Naive B cell (primary cell): ENCODE data around the gene LTO1. TPM values are rescaled to one million over a fixed set of nuclear protein-coding genes. Genes with fewer than 3 reads are reported as not detected.

Experiments
- ATAC-seq, 2 donors: fragments of 150-1000 bp; cut with Tn5 transposase; 2 replicates each; pipeline ENCODE4 v1.10.0; 2021; ENCODE audit warnings: low read depth in 2 of 2, mild to moderate bottlenecking in 2 of 2, moderate library complexity in 2 of 2
- DNase-seq: peaks from one replicate; pipeline ENCODE4 v3.0.0; 2022
- H3K27ac Mint-ChIP-seq, 6 donors: one replicate each; pipeline ENCODE4 v1.8.0; 2020 to 2022; ENCODE audit warnings: mild to moderate bottlenecking in 6 of 6, mixed read lengths in 6 of 6, moderate library complexity in 5 of 6, inconsistent platforms in 2 of 6
- H3K27me3 Mint-ChIP-seq, 3 donors: one replicate each; pipeline ENCODE4 v1.8.0; 2021 to 2022; ENCODE audit warnings: mixed read lengths in 3 of 3, mild to moderate bottlenecking in 1 of 3
- H3K36me3 Mint-ChIP-seq, 2 donors: one replicate each; pipeline ENCODE4 v1.8.0; 2020 to 2022; ENCODE audit warnings: mixed read lengths in 2 of 2, inconsistent platforms in 1 of 2, mild to moderate bottlenecking in 1 of 2
- H3K4me1 Mint-ChIP-seq, 3 donors: one replicate each; pipeline ENCODE4 v1.8.0; 2020 to 2022; ENCODE audit warnings: mixed read lengths in 3 of 3, inconsistent platforms in 1 of 3, mild to moderate bottlenecking in 1 of 3, moderate library complexity in 1 of 3
- H3K4me3 Mint-ChIP-seq, 8 donors: one replicate each; pipeline ENCODE4 v1.8.0; 2020 to 2022; ENCODE audit warnings: mild to moderate bottlenecking in 8 of 8, mixed read lengths in 8 of 8, moderate library complexity in 8 of 8, inconsistent platforms in 2 of 8
- H3K9me3 Mint-ChIP-seq, 7 donors: one replicate each; pipeline ENCODE4 v1.8.0; 2020 to 2022; ENCODE audit warnings: mixed read lengths in 7 of 7, mild to moderate bottlenecking in 5 of 7, inconsistent platforms in 2 of 7, moderate library complexity in 1 of 7
- polyA plus RNA-seq, 6 donors: library from polyadenylated mRNA; unstranded; fragments of 300-500 nt; fragmentation: Illumina TruSeq; gene quantifications; one replicate each; pipeline ENCODE4 v1.2.3, GENCODE V29; 2021; ENCODE audit warnings: low read depth in 6 of 6

Gene LTO1
- polyA plus RNA-seq, 6 donors from 2014 or later: 15.9 to 26.9 (median 16.8) TPM

DNA sequence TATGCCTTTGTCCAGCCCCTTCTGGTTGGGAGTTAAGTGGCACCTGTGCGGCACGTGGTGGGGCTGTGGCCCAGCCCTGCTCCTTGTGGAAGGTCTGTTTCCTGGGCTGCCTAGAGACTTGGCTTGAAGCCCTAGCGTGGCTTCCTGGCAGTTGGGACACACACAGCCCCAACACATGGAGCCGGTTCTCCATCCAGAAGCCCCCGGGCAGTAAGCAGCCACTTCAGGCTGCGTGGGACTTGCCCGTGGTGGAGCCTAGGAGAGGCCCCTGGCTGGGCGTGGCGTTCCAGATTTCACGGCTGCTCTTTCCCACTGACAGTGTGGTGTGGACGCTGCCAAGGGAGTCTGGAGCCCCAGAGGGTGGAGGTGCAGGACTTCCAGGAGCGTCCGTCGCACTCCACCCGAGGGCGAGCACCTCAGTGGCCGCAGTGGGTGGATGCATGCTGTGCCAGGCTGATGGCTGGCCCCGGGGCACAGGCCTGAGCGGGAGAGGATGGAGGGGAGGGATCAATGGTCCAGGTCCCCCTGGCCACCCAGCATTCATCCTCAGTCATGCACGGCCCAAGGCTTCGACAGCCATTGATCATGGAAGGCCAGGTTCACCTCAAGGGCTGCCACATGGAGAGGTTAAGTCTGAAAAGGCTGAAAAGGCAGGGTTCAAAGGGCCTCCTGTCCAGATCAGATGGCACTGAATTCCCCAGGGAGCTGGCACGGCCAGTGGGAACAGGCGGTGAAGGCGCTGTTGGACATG, 24.9 kb downstream of the LTO1 start:
- no peaks in the 10 kb centered on the region for H3K9me3 Mint-ChIP-seq
- H3K4me3 Mint-ChIP-seq: no peak overlapping the region
- no peak overlapping the region for H3K27ac Mint-ChIP-seq
- H3K27me3 Mint-ChIP-seq: no peaks in the 10 kb centered on the region
- peaks cover 4 to 10% (median 7%) of the 10 kb centered on the region in 3 donors for H3K4me1 Mint-ChIP-seq
- ATAC-seq (no peak), DNase-seq (no peak)
- no peaks in the 10 kb centered on the region for H3K36me3 Mint-ChIP-seq

DNA sequence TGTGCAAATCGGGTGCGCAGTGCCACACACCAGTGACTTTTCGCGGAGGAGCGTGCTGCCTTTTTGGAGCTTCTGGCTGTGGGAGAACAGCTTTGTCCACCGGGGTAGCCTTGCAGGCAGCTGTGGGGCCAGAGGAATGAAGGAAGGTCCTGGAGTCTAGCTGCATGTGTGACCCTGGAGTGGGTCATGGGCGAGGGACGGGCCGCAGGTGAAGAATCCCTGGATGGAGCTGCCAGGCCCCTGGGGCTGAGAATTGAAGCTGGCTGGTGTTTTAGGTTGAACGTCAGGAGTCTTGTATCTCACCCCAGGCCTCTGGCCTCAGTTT, 25.6 kb downstream of the LTO1 start:
- DNase-seq (no peak), ATAC-seq (no peak)
- H3K27ac Mint-ChIP-seq: no peak overlapping the region
- H3K27me3 Mint-ChIP-seq: no peaks in the 10 kb centered on the region
- no peaks in the 10 kb centered on the region for H3K36me3 Mint-ChIP-seq
- no peaks in the 10 kb centered on the region for H3K9me3 Mint-ChIP-seq
- peaks cover 4 to 10% (median 7%) of the 10 kb centered on the region in 3 donors for H3K4me1 Mint-ChIP-seq
- H3K4me3 Mint-ChIP-seq: no peak overlapping the region

DNA sequence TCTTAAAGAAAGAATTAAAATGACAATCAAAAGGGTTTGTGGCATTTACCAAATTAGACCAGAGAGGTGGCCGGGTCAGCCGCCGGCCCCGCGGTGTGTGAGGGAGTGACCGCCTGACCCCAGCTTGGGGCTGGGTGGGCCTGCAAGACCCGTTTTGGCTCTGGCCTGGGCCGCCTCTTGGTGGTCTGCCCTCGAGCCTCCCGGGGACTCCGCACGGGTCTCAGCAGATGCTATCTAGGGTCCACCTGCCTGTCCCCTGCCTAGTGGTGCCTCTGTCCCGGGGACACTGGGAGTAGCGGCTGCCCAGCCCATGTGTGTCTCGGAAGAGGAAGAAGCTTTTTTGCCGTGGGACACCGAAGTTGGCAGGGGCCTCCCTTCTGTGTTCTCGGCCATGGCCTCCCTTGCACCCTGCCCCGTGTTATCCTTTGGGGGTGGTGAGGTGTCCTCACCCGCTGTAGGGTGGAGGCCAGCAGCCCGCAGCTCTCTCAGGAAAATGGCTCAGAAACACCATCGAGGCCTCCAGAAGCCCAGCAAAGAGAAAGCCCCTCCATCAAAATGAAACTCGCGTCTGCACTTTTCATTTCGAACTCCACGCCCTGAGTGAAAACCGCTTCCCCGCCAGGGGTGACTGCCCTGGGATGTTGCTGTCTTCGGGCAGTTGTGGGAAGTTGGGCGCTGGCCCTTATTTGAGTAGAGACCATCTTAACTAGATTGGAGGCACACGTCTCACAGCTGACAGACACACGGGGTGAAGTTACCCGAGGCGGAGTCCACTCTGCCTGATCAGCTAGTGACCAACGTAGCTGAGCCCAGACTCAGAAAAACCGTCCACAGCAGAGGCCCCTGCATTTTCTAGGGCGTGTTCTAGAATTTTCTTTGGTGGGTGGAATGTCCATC, 26.2 kb downstream of the LTO1 start:
- no peaks in the 10 kb centered on the region for H3K36me3 Mint-ChIP-seq
- no peak for ATAC-seq
- H3K27ac Mint-ChIP-seq: no peak overlapping the region
- H3K9me3 Mint-ChIP-seq: no peaks in the 10 kb centered on the region
- peaks cover 4 to 10% (median 7%) of the 10 kb centered on the region in 3 donors for H3K4me1 Mint-ChIP-seq
- DNase-seq: no peak
- no peaks in the 10 kb centered on the region for H3K27me3 Mint-ChIP-seq
- H3K4me3 Mint-ChIP-seq: no peak overlapping the region

DNA sequence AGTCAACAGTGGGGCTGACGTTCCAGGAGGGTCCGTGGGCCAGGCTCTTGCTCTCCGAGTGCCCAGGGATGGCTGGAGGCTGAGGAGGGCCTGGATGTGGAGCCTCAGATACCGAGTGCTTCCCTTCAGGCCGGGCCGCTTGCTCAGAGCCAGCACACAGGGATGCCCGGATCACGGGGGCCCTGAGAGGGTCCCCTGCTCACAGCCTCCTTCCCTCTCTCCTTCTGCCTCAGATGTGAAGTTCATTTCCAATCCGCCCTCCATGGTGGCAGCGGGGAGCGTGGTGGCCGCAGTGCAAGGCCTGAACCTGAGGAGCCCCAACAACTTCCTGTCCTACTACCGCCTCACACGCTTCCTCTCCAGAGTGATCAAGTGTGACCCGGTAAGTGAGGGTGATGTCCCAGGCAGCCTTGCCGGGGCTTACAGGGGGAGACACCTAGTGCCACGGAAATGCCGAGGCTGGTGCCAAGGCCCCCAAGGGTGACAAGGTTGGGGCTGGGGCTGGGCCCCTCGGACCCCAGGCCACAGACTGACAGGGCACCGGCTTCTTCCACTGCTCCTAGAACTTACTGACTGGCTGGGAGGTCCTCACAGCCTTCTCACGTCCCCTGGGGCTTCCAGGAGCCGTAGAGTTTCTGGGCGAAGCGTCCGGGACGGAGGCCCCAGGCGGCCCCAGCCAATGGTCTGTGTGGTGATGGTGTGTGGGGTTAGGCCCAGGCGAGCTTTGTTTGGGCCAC, 27.2 kb downstream of the LTO1 start:
- ATAC-seq (no peak), DNase-seq (no peak)
- Mint-ChIP-seq H3K36me3 (no peaks in the 10 kb centered on the region), H3K9me3 (no peaks in the 10 kb centered on the region), H3K27me3 (no peaks in the 10 kb centered on the region), H3K27ac (peak overlapping the region in 2 of 6 donors; percentile 47 to 49), H3K4me3 (peak overlapping the region in 2 of 8 donors; percentile 30 to 43), H3K4me1 (peaks cover 4 to 10% (median 7%) of the 10 kb centered on the region in 3 donors)

DNA sequence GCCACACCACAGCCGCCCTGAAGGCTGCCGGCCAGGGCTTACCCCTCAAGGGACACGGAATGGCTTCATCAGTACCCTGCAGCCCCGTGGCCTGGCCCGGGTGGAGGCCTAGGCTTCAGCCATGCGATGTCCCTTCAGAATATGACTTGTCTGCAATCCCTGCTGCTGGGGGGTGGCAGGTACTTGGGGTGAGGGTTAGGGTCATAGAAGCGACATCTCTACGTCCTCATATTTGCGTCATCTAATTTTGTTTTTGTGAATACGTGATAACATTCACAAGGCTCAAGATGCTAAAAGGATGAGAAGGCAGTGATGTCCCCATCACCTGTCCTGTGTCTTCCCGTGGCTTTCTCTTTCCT, 27.8 kb downstream of the LTO1 start:
- ATAC-seq: no peak
- H3K4me3 Mint-ChIP-seq: peak overlapping the region in 1 of 8 donors; percentile 43
- H3K27me3 Mint-ChIP-seq: no peaks in the 10 kb centered on the region

DNA sequence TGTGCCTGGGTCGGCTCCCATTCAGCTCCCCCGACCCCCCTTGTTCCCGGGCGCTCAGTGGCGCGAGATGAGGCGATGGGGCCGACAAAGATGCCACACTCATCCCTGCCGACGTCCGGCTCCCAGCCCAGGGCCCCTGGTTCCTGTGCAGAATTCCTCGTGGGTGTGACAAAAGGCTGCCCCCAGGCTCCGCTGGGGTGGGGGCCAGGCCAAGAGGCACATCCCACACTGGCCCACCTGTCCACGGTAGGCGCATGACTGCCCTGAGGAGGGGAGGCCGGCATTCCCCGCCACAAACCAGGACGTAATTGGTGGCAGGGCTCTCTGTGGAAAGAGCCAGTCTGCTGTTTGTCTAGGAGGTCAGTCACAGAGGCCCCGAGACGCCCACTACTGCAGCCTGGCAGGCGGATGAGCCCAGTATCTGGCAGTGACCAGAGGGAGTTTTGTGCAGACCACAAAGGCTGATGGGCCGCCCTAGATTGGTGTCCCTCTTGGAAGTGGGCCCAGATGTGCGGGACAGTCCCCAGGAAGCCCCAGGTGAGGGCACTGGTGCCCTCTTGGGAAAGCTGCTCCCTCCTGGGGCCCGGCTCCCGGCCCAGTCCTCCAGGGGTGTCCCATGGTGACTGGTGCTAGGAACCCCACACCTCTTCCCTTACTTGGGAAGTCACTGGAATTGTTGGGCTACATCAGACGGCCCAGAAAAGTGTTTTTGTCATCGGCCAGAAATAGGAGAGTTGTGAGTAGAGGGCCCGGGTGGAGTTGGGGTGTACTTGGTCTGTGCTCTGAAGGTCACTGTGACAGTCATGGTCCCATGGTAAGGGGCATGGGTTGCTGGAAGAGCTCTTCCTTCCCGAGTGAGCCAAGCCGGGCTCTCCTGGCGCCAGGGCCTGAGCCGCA, 28.4 kb downstream of the LTO1 start:
- no peak overlapping the region for H3K4me3 Mint-ChIP-seq
- peaks cover 4 to 10% (median 7%) of the 10 kb centered on the region in 3 donors for H3K4me1 Mint-ChIP-seq
- no peak overlapping the region for H3K27ac Mint-ChIP-seq
- H3K27me3 Mint-ChIP-seq: no peaks in the 10 kb centered on the region
- H3K36me3 Mint-ChIP-seq: no peaks in the 10 kb centered on the region
- DNase-seq (no peak), ATAC-seq (no peak)
- no peaks in the 10 kb centered on the region for H3K9me3 Mint-ChIP-seq

More for the DNA sequence above, 27.8 kb downstream of the LTO1 start:
- H3K4me1 Mint-ChIP-seq: peaks cover 4 to 10% (median 7%) of the 10 kb centered on the region in 3 donors
- no peak overlapping the region for H3K27ac Mint-ChIP-seq
- DNase-seq: no peak
- no peaks in the 10 kb centered on the region for H3K36me3 Mint-ChIP-seq
- H3K9me3 Mint-ChIP-seq: no peaks in the 10 kb centered on the region

DNA sequence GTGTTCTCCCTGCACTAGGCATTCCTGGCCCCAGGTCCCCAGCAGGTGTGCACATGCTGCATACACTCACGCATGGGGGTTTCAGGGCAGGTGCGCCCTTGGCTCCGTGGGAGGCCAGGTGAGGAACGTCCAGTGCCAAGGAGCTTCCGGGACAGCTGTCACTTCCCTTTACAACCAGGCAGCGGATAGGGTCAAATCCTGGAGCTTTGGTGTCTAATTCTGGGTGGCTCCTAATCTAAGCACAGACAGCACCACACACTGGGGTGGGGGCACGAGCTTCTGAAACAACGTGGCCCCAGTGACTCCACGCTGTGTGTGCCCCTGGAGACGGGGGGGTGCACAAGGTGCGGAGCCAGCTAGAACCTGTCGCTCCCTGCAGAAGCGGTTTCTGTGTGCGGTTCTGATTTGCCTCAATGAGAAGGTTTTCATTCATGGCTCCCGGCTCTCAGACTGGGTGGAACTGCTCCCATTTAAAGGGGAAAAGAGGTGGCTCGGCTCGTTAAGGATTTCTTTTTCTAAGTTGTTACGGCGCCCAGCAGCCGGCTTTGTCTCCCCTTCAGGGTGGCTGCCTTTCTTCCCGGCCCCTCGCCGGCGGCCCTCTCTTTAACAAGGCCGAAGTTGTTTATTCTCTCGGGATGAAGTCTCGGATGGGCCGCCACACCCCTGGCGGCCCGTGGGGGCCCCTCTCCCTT, 29.2 kb downstream of the LTO1 start:
- Mint-ChIP-seq H3K27ac (no peak overlapping the region), H3K36me3 (no peaks in the 10 kb centered on the region), H3K4me3 (peak overlapping the region in 1 of 8 donors; percentile 45), H3K4me1 (peaks cover 9 to 15% (median 12%) of the 10 kb centered on the region in 3 donors), H3K9me3 (no peaks in the 10 kb centered on the region), H3K27me3 (peaks cover 0 to 4% (median 2%) of the 10 kb centered on the region in 3 donors)
- DNase-seq: no peak
- ATAC-seq: no peak

DNA sequence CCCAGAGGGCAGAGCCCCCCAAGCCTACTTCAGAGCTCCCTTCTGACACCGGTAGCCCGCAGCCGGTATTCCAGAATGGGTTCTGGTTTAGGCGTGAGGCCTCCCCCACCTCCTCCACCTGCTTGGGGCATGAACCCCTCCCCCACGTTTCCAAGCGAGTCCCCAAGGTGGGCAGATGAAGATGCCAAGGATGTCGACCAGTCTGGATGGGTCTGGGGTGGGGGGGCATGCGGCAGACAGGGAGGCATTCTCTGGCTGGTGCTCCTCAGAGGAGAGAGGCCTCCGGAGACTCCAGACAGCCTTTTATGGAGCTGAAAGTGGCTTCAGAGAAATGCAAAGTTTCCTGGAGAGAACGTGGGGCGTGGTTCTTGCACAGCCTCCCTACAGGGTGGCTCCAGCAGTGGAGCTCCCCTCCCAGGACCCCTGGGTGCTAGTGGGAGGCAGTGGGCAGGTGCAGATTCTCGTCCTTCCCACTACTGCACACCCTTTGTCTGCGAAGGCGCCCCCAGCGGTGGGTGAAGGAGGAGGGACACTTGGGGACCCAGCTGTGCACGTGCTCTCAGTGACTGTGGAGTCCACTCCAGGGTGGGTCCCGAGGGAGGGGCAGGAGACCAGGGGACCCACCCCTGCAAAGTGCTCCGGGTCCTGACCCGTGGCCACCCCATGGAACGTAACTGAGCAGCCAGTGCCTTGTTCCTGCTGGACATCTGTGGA, 30.0 kb downstream of the LTO1 start:
- Mint-ChIP-seq H3K27me3 (peaks cover 6 to 12% (median 10%) of the 10 kb centered on the region in 3 donors), H3K27ac (peak overlapping the region in 1 of 6 donors; percentile 74), H3K36me3 (no peaks in the 10 kb centered on the region), H3K9me3 (no peaks in the 10 kb centered on the region), H3K4me1 (peaks cover 17 to 22% (median 21%) of the 10 kb centered on the region in 3 donors), H3K4me3 (peak overlapping the region in 5 of 8 donors; percentile 13 to 65 (median 50))
- ATAC-seq (no peak), DNase-seq (no peak)

DNA sequence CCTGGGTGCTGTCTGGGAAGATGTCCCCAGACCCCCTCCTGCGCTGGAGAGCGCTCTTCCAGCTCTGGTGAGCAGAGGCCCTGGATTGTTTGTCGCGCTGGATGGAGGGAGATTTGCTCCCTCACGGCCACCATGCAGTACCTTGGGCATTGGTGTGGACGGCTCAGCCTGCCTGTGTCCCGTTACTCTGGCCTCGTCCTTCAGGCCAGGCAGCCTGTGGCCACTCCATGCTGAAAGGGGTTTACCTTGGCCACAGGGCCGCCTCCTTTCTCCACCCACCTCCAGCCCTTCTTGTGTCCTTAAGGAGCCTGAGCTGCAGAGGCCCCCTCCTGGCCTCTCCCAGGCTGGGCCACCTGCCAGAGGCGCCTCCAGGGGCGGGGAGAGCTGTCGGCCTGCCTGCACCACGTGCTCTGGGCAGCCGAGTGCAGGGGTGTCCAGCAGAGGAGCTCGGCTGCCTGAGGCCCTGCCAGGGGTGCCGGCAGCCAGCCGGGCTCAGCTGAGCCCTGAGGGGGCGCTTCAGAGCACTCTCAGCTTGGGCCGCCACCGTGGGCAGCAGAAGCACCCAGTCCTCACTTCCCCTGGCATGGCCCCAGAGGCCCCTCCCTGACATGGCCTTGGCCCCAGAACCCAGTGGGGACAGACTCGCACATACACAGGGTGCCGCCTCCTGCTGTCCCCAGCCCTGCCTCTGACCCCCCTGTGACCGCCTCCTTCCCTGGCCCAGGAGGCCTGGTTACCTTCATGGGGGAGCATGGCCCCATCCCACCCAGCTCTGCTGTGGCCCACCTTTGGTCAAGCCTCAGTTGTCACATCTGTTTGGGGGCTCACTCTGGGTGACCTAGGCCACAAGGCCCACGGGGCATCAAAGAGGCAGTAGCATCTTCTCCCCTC, 30.8 kb downstream of the LTO1 start:
- H3K27ac Mint-ChIP-seq: peak overlapping the region in 2 of 6 donors; percentile 15 to 36

DNA sequence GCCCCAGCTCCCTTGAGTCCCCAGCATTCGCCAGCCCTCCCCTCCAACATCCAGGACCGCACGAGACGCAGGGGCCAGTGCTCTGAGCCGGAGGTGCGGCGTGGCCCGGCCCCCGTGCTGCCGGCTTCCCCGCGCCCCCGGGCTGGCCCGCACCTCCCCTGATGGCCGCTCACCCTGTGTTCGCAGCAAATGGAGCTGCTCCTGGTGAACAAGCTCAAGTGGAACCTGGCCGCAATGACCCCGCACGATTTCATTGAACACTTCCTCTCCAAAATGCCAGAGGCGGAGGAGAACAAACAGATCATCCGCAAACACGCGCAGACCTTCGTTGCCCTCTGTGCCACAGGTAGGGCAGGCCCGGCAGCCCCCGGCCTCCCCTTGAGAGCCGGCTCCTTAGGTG, 31.5 kb downstream of the LTO1 start:
- Mint-ChIP-seq H3K36me3 (no peaks in the 10 kb centered on the region), H3K27me3 (peaks cover 10 to 17% (median 15%) of the 10 kb centered on the region in 3 donors), H3K9me3 (no peaks in the 10 kb centered on the region), H3K4me3 (peak overlapping the region; percentile 58 to 96 (median 78)), H3K4me1 (peaks cover 21 to 33% (median 22%) of the 10 kb centered on the region in 3 donors), H3K27ac (peak overlapping the region in 2 of 6 donors; percentile 38 to 65)
- no peak for DNase-seq
- no peak for ATAC-seq

More for the DNA sequence above, 30.8 kb downstream of the LTO1 start:
- peaks cover 10 to 16% (median 13%) of the 10 kb centered on the region in 3 donors for H3K27me3 Mint-ChIP-seq
- ATAC-seq (no peak), DNase-seq (no peak)
- H3K36me3 Mint-ChIP-seq: no peaks in the 10 kb centered on the region
- no peaks in the 10 kb centered on the region for H3K9me3 Mint-ChIP-seq
- peaks cover 18 to 30% (median 21%) of the 10 kb centered on the region in 3 donors for H3K4me1 Mint-ChIP-seq
- H3K4me3 Mint-ChIP-seq: peak overlapping the region; percentile 50 to 96 (median 72)
